ENCODE data around the gene SFSWAP. TPM values are rescaled to one million over a fixed set of nuclear protein-coding genes. Genes with fewer than 3 reads are reported as not detected.

The SFSWAP gene
- total RNA-seq, 1 donor from 2014 or later: 58.1 TPM

DNA sequence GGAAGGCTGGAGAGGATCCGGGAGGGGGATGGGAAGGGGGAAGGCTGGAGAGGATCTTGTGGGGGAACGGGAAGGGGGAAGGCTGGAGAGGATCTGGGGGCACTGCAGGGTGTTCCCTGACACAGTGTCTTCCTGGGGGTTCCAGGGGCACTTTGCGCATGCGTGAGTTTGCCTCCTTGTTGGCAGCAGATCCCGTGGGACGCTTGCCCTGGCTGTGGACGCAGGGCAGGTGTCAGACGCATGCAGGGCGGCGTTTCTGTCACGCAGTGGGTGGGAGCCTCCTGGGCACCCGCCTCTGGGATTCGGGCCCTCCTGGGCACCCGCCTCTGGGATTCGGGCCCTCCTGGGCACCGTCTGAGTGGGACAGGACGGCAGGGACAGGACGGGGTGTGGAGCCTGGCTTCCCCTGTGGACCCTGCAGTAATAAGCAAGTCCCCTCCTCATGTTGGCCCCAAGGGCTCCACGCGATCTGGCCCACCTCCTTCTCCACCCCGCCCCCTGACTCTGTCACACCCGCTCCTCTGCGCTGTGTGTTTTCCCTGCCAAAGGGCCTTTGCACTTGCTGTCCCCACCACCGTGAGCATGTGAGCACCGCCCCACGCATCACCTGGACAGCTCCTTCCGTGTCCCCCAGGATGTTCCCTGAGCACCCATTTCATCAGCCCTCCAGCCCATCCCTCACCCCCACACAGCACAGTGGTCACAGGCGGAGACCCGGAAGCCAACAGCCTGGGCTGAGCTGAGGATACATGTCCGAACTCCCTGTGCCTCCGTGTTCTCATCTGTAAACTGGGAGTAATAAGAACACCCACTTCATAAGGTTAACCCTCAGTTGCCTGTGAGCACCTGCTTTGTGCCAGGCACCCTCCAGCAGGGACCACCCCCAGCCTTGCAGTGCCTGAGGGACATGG lies 121.7 kb downstream of the SFSWAP start:
- intact Hi-C loops (cut with micrococcal nuclease): loop anchor here (10.0 kb wide), 1 partner anchor 728 kb away; no protein-coding TSS in a partner anchor

DNA sequence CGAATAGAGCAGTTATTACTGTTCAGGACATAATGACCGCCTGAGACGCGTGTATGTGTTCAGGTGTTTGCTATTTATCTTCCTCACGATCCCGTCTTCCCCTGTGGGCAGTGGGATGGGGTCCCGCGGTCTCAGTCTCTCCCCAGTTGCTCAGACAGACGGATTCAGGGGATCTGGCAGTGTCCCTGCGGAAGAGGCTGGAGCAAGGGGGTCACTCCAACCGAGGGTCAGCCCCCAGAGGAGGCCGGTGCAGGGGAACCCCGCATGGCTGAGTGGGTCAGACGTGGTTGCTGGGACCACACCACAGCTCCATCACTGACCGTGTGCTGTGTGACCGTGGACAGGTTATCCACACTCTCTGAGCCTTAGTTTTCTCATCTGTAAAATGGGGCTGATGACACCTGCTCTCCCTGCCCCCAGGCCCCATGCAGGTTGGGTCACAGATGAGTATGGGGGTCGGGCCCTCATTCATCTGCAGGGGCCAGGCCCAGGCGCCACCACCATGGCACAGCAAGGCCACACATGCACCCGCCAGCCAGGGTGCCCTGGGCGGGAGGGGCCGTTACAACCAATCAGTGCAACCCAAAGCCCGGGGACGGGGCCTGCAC lies 122.5 kb downstream of the SFSWAP start:
- intact Hi-C loops (cut with micrococcal nuclease): loop anchor here (10.0 kb wide), 1 partner anchor 729 kb away; no protein-coding TSS in a partner anchor

DNA sequence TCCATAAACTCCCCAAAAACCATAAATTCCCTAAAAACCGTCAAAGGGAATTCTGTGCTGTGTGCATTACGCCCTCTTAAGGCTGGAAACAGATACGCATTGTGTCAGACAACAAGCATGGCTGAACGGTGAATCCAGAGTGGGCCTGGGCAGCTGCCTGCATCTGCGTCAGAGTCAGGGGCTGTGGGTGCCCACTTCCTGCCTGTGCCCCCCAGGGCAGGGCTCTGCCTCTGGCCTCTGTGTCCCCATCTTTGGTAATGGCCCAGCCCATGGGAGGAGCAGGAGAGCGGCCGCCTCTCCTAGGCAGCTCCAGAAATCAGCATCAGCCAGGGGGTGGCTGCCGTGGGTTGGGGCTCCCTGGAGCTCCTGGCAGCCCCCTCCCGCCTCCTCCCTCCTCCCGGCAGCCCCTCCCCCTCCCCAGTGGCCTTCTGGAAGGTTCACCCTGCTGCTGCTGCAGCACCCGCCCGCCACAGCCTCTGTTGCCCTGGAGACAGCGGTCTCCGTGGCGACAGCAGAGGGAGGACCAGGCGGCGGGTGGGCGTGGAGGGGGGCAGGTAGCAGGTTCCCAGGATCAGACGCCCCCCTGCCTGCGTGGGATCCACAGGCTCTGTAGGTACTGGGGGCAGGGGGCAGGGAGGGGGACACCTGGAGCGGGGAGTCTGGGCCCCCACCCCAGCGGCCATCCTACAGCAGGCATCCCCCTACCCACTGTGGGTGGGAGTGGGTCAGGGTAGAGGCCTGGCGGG lies 123.2 kb downstream of the SFSWAP start:
- intact Hi-C loops (cut with micrococcal nuclease): loop anchor here (10.0 kb wide), 1 partner anchor 729 kb away; no protein-coding TSS in a partner anchor

DNA sequence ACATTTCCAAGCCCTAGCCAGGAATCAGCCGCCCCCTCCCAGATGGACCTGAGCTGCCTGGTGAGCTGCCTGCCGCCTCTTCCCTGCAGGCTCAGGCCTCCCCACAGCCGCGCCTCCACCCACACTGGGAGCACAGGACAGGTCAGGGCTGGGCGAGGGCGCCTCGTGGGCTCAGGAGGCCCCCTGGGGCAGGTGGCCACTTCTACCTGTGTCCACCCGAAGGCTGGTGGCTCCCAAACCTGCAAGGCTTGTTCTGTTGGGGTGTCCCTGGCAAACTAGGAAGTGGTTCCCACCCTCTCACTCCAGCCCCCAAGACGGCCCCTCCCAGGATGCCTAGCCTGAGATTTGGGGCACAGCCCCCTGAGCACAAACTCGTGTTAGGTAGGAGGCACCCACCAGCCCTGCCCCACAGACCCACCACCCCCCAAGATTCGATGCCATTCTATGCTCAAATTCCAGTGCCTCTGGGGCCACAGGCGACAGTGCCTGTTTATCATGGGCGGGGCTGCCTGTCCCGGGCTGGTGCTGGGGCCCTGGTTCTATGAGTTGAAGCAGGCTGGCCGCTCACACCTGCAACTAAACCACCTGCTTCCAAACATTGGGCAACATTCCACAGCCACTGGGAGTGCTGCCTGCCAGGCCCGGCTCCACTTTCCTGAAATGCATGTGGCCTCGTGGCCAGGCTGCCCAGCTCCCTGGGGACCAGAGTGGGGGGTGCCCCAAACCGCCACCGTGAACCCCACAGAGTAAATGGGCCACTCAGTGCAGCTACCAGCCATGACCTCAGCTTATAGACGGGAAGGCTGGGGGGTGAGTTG lies 124.1 kb downstream of the SFSWAP start:
- intact Hi-C loops (cut with micrococcal nuclease): loop anchor here (10.0 kb wide), 1 partner anchor 730 kb away; no protein-coding TSS in a partner anchor

DNA sequence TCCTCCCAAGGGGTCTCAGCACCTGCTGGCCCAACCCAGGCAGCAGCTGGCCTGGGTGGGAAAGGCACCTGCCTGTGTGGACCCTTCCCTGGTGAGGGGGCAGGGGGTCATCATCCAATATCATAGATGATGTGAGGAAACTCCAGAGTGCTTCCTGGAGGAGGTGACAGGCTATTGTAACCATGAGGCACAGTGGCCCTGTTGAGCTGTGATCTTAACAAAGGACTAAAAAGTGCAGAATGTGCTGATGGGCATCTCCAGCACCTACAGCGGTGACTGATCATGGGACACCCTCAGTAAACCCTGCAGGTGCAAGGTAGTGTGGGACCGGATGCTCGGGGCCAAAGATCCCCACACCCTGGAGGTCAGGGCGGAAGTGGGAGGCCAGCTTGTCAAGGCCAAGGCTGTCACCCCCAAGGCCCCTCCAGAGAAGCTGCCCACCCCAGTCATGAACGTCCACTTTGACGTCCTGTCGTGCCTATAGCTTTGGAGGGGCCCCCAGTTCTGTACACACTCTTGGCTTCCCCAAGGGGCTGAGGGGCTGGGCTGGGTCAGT lies 124.8 kb downstream of the SFSWAP start:
- intact Hi-C loops (cut with micrococcal nuclease): loop anchor here (10.0 kb wide), 1 partner anchor 731 kb away; no protein-coding TSS in a partner anchor

DNA sequence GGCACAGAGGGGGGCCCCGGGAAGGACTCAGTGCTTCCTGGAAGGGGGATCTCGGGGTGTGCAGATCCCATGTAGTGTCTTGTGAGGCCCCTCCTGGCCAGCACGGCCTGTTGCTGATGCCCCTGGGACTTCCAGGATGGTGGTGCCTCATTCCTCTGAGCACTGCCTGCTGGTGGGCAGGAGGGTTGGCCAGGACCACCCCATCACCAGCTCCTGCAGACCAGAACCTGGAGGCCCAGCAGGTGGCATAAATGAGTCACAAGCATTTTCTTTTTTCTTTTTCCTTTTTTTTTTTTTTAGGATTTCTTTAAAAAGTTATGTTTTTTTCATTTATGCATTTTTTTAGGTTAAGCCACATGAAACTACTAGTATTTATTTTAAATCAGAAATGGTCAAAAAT lies 125.3 kb downstream of the SFSWAP start:
- intact Hi-C loops (cut with micrococcal nuclease): loop anchor here (10.0 kb wide), 1 partner anchor 731 kb away; no protein-coding TSS in a partner anchor

DNA sequence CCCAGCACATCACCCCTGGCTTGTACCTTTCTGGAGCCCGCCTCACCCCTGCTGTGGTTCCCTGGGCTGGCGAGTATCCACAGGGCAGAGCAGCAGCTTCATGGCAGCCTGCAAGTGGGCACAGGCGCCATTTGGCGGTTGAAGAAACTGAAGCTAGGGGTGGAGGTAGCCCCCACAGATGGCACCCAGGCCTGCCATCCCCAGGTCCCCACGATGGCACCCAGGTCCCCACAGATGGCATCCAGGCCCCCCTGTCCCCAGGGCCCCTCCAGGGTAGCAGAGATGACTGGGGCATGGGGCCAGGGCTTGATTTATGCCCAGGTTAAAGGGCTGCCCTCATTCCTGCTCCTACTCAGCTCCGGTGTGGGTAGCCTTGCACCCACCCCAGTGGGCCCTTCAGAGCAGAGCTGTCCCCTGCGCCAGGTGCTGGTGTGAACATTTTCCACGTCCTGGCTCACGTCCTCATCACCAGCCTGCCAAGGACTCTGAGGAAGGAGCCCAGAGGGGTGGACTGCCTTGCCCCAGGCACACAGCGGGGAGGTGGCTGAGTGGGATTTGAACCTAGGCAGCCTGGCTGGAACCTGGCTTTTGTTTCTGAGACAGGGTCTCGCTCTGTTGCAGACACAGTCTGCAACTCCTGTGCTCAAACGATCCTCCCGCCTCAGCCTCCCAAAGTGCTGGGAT lies 126.0 kb downstream of the SFSWAP start:
- intact Hi-C loops (cut with micrococcal nuclease): loop anchor here (10.0 kb wide), 1 partner anchor 732 kb away; no protein-coding TSS in a partner anchor

DNA sequence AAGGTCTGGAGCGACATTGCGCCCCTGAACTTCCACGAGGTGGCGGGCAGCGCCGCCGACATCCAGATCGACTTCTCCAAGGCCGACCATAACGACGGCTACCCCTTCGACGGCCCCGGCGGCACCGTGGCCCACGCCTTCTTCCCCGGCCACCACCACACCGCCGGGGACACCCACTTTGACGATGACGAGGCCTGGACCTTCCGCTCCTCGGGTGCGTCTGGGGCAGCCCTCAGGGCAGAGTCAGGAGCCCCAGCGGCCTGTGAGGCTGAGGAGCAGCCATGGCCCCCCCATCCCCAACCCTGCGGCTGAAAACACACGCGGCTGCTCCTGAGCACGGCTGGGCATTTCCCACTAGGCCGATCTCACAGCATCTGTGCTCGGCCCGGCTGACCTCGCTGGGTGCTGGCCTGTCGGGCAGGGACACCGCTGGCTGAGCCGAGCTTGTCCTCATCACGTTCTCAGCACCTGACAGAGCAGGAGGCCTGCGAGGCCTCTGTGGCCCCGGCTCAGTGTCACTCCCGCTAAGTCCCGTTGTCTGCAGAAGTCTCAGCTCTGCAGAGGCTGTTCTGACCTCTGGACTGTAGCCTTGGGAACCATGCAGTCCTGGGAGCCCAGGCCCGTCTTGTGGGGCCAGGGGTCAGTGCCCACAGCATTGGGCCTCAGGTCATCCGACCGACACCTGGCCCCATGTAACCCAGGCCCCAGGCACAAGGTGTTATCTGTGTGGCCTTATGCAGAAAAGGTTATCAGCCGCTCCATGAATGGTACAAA lies 129.9 kb downstream of the SFSWAP start:
- intact Hi-C loops (cut with micrococcal nuclease): no loop called here

DNA sequence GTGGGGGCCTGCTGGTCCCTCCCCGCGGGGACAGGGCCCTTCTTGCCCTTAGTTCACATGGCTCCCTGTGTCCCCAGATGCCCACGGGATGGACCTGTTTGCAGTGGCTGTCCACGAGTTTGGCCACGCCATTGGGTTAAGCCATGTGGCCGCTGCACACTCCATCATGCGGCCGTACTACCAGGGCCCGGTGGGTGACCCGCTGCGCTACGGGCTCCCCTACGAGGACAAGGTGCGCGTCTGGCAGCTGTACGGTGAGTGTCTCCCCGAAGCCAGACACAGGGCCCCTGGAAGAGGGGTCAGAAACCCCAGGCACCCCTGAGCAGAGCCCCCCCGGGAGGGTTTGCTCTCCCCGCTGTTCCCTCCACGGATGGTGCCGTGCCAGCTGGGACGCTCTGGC lies 130.7 kb downstream of the SFSWAP start:
- intact Hi-C loops (cut with micrococcal nuclease): no loop called here

DNA sequence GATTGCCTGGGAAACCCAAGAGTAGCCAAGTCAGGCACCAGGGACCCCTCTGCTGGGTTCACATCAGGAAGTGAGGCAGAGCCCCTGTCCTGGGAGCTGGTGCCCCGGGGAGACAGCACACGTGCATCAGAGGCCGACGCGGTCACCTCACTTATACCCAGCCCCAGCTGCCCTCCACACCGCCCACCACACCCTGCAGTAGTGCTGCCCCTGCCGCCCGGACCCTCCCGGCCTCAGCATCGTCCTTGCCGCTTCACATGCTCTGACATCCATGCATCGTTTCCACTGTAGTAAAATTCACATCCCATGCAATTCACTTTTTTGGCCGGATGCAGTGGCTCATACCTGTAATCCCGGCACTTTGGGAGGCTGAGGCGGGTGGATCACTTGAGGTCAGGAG lies 131.3 kb downstream of the SFSWAP start:
- intact Hi-C loops (cut with micrococcal nuclease): no loop called here

DNA sequence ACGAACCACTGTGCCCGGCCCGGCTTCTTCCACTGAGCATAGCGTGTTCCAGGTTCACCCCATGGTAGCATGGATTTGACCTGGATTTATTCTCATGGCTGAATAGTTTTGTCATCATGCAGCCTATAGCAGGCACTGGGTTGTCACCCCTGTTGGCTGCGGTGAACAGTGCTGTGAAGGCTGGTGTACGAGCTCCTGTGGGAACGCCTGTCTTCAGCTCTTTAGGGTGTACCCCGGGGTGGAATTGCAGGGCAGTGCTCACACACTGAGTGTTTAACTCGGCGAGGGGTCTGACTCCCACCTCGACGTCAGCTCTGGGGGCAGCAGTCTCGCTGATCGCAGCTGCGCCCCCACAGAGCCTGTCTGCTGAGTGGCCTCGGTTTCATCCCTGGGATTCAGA lies 132.6 kb downstream of the SFSWAP start:
- intact Hi-C loops (cut with micrococcal nuclease): no loop called here

DNA sequence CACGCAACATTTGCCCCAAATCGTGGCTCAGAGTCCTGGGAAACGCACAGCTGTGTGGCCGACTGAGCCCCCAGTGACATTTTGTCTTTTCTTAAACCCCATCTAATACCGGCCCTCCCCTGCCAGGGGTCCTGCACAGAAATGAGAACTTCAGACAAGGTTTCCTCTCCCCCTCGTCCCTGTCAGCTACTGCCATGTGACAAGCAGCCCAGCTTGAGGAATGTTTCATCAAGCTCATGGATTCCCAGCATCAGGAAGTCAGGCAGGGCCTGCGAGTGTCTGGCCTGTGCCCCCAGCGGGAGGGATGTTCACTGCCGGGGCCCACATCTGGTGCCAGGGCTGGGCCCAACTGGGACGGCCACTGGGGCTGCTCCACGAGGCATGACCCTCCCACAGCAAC lies 133.2 kb downstream of the SFSWAP start:
- intact Hi-C loops (cut with micrococcal nuclease): no loop called here

DNA sequence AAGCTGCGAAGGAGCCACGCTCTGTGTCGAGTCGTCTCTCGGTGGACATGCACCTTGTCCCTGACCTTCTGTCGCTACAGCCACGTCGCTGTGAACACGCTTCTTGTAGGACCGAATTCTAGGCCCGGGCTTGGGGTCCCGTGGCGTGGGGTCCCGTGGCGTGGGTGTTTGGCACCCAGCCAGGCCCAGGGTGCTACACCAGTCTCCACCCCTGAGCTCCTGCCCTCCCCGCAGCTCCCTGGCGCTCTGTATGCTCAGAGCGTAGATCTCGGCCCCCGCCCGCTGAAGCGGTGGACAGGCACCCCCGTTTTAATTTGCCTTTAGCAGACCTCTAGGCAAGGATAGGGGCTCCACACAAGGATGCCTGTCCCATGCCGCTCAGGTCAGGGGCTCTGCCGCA lies 133.8 kb downstream of the SFSWAP start:
- intact Hi-C loops (cut with micrococcal nuclease): no loop called here

DNA sequence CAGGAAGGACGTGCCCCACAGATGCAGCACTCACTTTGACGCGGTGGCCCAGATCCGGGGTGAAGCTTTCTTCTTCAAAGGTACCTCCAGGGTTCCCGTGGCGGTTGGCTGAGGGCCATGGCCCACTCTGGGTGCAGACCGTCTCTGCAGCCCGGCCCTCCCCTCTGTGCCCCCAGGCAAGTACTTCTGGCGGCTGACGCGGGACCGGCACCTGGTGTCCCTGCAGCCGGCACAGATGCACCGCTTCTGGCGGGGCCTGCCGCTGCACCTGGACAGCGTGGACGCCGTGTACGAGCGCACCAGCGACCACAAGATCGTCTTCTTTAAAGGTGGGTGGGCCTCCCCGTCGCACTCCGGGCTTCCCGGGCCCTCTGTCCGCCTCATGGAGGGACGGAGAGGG lies 134.2 kb downstream of the SFSWAP start:
- intact Hi-C loops (cut with micrococcal nuclease): no loop called here

DNA sequence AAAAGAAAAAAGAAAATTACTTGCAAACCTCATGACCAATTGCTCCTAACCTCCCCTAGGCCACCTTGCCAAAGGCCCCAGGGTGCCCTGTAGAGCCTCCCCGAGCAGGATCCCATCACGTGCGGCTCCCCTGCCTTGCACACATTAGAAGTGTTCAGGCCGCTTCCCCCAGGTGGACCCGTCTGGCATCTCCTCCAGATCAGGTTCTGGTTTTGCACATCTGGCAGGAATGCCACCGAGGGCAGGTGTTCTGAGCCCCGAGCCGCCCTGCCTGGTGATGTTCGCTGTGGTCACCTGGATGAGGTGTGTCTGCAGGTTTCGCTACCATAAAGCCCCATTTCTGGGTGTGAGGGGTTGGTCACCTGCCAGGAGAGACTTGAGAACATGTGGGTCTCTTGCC lies 136.6 kb downstream of the SFSWAP start:
- intact Hi-C loops (cut with micrococcal nuclease): no loop called here

DNA sequence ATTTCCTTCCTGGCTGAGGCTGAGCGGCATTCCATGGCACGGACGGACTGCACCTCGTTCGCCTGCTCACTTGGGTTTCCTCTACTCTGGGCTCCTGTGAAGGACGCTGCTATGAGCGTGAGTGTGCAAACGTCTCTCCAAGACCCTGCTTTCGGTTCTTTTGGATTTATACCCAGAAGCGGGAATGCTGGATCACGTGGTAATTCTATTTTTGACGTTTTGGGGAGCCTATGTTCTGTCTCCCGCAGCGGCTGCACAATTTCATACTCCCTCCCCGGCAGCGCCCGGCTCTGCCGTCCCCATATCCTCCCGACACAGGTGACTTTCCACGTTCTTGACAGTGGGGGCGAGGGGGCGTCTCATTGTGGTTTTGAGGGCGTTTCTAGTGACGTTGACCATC lies 137.9 kb downstream of the SFSWAP start:
- intact Hi-C loops (cut with micrococcal nuclease): no loop called here
